Neural cell (in vitro differentiated cells): Measurements from ENCODE around the gene CDC42EP5. TPM values are rescaled to one million over a fixed set of nuclear protein-coding genes. Genes with fewer than 3 reads are reported as not detected.

Experiments
- H2AFZ ChIP-seq: fragments of 200-600, 300-800 bp; sonication (generic), shearing (Covaris generic); 2 replicates; pipeline ENCODE4 v1.6.0; 2014; ENCODE audit warnings: low read depth, mild to moderate bottlenecking, antibody characterized with exemption, low read length, moderate library complexity
- H3F3A ChIP-seq: fragments of 200-600 bp; shearing (Covaris generic); 2 replicates; pipeline ENCODE4 v1.6.1; 2016; ENCODE audit warnings: mild to moderate bottlenecking, moderate library complexity, mixed read lengths, antibody characterized with exemption, low read length; ENCODE audit not compliant: insufficient read depth, poor library complexity, severe bottlenecking
- H3K27ac ChIP-seq: fragments of 200-600, 300-800 bp; sonication (generic), shearing (Covaris generic); 2 replicates; pipeline ENCODE4 v1.5.1; 2014; ENCODE audit warnings: mild to moderate bottlenecking, low read length, moderate library complexity
- H3K27me3 ChIP-seq: fragments of 300-800, 200-600 bp; sonication (generic), shearing (Covaris generic); 2 replicates; pipeline ENCODE4 v1.6.0; 2014; ENCODE audit warnings: mild to moderate bottlenecking, low read depth, low read length, moderate library complexity; ENCODE audit not compliant: insufficient read depth
- H3K36me3 ChIP-seq: fragments of 300-800, 200-600 bp; sonication (generic), shearing (Covaris generic); 2 replicates; pipeline ENCODE4 v1.5.1; 2014; ENCODE audit warnings: mild to moderate bottlenecking, antibody characterized with exemption, low read length, moderate library complexity; ENCODE audit not compliant: insufficient read depth
- H3K4me2 ChIP-seq: fragments of 300-800, 200-600 bp; sonication (generic), shearing (Covaris generic); 2 replicates; pipeline ENCODE4 v1.6.0; 2014; ENCODE audit warnings: mild to moderate bottlenecking, low read length
- H3K4me3 ChIP-seq: fragments of 300-800, 200-600 bp; sonication (generic), shearing (Covaris generic); 2 replicates; pipeline ENCODE4 v1.5.1; 2014; ENCODE audit warnings: mild to moderate bottlenecking, low read length, moderate library complexity
- H3K79me2 ChIP-seq: fragments of 200-600 bp; shearing (Covaris generic); replicated peaks from 2 replicates; pipeline ENCODE4 v1.6.0; 2014; ENCODE audit warnings: mild to moderate bottlenecking, low read length, moderate library complexity; ENCODE audit not compliant: insufficient read depth
- H3K9ac ChIP-seq: fragments of 300-800, 200-600 bp; sonication (generic), shearing (Covaris generic); 2 replicates; pipeline ENCODE4 v1.6.1; 2016; ENCODE audit warnings: mild to moderate bottlenecking, low read length, mixed read lengths
- H3K9me2 ChIP-seq: fragments of 200-600 bp; shearing (Covaris generic); 2 replicates; pipeline ENCODE4 v1.6.1; 2016; ENCODE audit warnings: mild to moderate bottlenecking, low read length, mixed read lengths; ENCODE audit not compliant: insufficient read depth
- H3K9me3 ChIP-seq: fragments of 200-600, 300-800 bp; sonication (generic), shearing (Covaris generic); 2 replicates; pipeline ENCODE4 v1.6.1; 2016; ENCODE audit warnings: mild to moderate bottlenecking, mixed run types, low read length, moderate library complexity, mixed read lengths
- H4K20me1 ChIP-seq: fragments of 200-600 bp; shearing (Covaris generic); 2 replicates; pipeline ENCODE4 v1.6.1; 2016; ENCODE audit warnings: mild to moderate bottlenecking, mixed run types; ENCODE audit not compliant: insufficient read depth
- CTCF ChIP-seq: fragments of 450-650 bp; IDR thresholded peaks from 2 replicates; pipeline ENCODE4 v1.5.1; 2014; ENCODE audit warnings: antibody characterized with exemption, mild to moderate bottlenecking, moderate library complexity; ENCODE audit not compliant: poor library complexity, severe bottlenecking
- POLR2AphosphoS5 ChIP-seq: IDR thresholded peaks from 2 replicates; pipeline ENCODE4 v1.6.1; 2012
- RAD21 ChIP-seq: fragments of 450-650 bp; conservative IDR thresholded peaks from 2 replicates; pipeline ENCODE4 v1.6.1; 2014; ENCODE audit warnings: antibody characterized with exemption, mild to moderate bottlenecking, moderate library complexity
- polyA plus RNA-seq: library from polyadenylated mRNA; depleted of rRNA; stranded (reverse); fragments of >200 nt; gene quantifications from 2 replicates; pipeline ENCODE4 v1.2.3, GENCODE V29; 2014
- small RNA-seq, 3 experiments: library from RNA; depleted of rRNA; stranded (forward); fragments of <200 nt; gene quantifications; one replicate each; pipeline ENCODE3, GENCODE V24; 2012

Gene CDC42EP5
- polyA plus RNA-seq, 1 donor from 2014 or later, result not detected

- Histone ChIP-seq H3K79me2 (peaks cover 38% of the 10 kb centered on the region), H3K27ac (no peak within 1 kb of the TSS), H3K4me3 (peak within 1 kb of the TSS; percentile 88), H3F3A (no peaks in the 10 kb centered on the region), H3K9me3 (no peaks in the 10 kb centered on the region), H3K36me3 (no peaks in the 10 kb centered on the region), H3K27me3 (no peaks in the 10 kb centered on the region), H3K4me2 (peak within 1 kb of the TSS; percentile 96), H3K9me2 (no peaks in the 10 kb centered on the region), H2AFZ (peak within 1 kb of the TSS; percentile 68), H3K9ac (peak within 1 kb of the TSS; percentile 82), H4K20me1 (no peaks in the 10 kb centered on the region)
- TF ChIP-seq POLR2AphosphoS5 (peak; percentile 46), CTCF (peak; percentile 71), RAD21 (no peak)
Measured at GRCh38 chr19:54415208-54415900, 57.7 kb downstream of the CDC42EP5 start, which contains the start of gene TTYH1. Gene TTYH1, plus strand, starts transcription at chr19:54415464. Its CDS starts 89 bp downstream, at chr19:54415553.

Small RNAs within 50 kb of the gene (small RNA-seq; reads per million reads assigned to genes)
- gene AC245884.3, result 0 reads per million in 3 experiments

Other genes with a start within 250 kb of the CDC42EP5 start
- gene LILRA6, start 230.5 kb downstream of the CDC42EP5 start, polyA plus RNA-seq, result not detected in 2 replicates
- gene LILRB5, start 216.0 kb downstream of the CDC42EP5 start, polyA plus RNA-seq, result not detected in 2 replicates
- gene LILRB2, start 192.2 kb downstream of the CDC42EP5 start, polyA plus RNA-seq, result not detected in 2 replicates
- gene LILRA5, start 160.1 kb downstream of the CDC42EP5 start, polyA plus RNA-seq, result not detected in 2 replicates
- gene LILRA4, start 134.1 kb downstream of the CDC42EP5 start, polyA plus RNA-seq, result not detected in 2 replicates
- gene LAIR1, start 108.4 kb downstream of the CDC42EP5 start, polyA plus RNA-seq, result not detected in 2 replicates
- gene TTYH1, start 57.8 kb downstream of the CDC42EP5 start, polyA plus RNA-seq, result 33.4 and 36.1 TPM in 2 replicates
- 24.2 and 50.8 TPM in 2 replicates for gene LENG8, start 24.1 kb downstream of the CDC42EP5 start, polyA plus RNA-seq
- gene LENG9, start 9.5 kb downstream of the CDC42EP5 start, polyA plus RNA-seq, result 0.58 and 0.82 TPM in 2 replicates
- not detected in 2 replicates for gene LAIR2, start 29.5 kb upstream of the CDC42EP5 start, polyA plus RNA-seq
- not detected in 2 replicates for gene LILRA2, start 100.5 kb upstream of the CDC42EP5 start, polyA plus RNA-seq
- not detected in 2 replicates for gene LILRA1, start 120.3 kb upstream of the CDC42EP5 start, polyA plus RNA-seq
- gene LILRB1, start 157.2 kb upstream of the CDC42EP5 start, polyA plus RNA-seq, result not detected in 2 replicates
- not detected in 2 replicates for gene LILRB4, start 189.7 kb upstream of the CDC42EP5 start, polyA plus RNA-seq